Colon (tissue), 2 donors: ENCODE measurements around the gene HOXA4.

Source experiments
- FAIRE-seq: peaks from 2 replicates; lab custom pipeline; 2012; peaks lifted over from hg19 to GRCh38; lab: Jason Lieb, UNC
- donor health status: control.
- donor health status: control.

HOXA4 gene

GRCh38 chr7:27104341-27105058 is 26.1 kb downstream of the HOXA4 start:
- no peak for FAIRE-seq

GRCh38 chr7:27103489-27104226 is 26.9 kb downstream of the HOXA4 start:
- FAIRE-seq: no peak

GRCh38 chr7:27102581-27103442 is 27.7 kb downstream of the HOXA4 start, which contains the start of gene HOXA2:
TSS of gene HOXA2 (minus strand) at chr7:27102683. CDS start at chr7:27102500, 183 bp downstream.
- no peak for FAIRE-seq

- FAIRE-seq: no peak
Observed at GRCh38 chr7:27101957-27102580, 28.5 kb downstream of the HOXA4 start.

GRCh38 chr7:27101171-27101956 is 29.2 kb downstream of the HOXA4 start:
- no peak for FAIRE-seq

GRCh38 chr7:27100694-27101170 is 29.8 kb downstream of the HOXA4 start:
- no peak for FAIRE-seq

- FAIRE-seq: no peak
Observed at GRCh38 chr7:27099453-27100370, 30.8 kb downstream of the HOXA4 start.

- FAIRE-seq: no peak
Observed at GRCh38 chr7:27098578-27099451, 31.7 kb downstream of the HOXA4 start.

- no peak for FAIRE-seq
Observed at GRCh38 chr7:27097686-27098577, 32.6 kb downstream of the HOXA4 start.

- FAIRE-seq: no peak
Observed at GRCh38 chr7:27096768-27097514, 33.6 kb downstream of the HOXA4 start.

- FAIRE-seq: no peak
Observed at GRCh38 chr7:27095897-27096767, 34.4 kb downstream of the HOXA4 start, which contains the start of gene HOXA1. TSS of gene HOXA1 (minus strand) at chr7:27096000. CDS start at chr7:27095912, 88 bp downstream.

GRCh38 chr7:27095050-27095896 is 35.3 kb downstream of the HOXA4 start:
- FAIRE-seq: no peak

- FAIRE-seq: no peak
Observed at GRCh38 chr7:27094304-27095049, 36.1 kb downstream of the HOXA4 start.

- no peak for FAIRE-seq
Observed at GRCh38 chr7:27093184-27093895, 37.2 kb downstream of the HOXA4 start.
